Esophagus muscularis mucosa (tissue), 4 donors: ENCODE measurements around the gene SMPX. TPM values are rescaled to one million over a fixed set of nuclear protein-coding genes. Genes with fewer than 3 reads are reported as not detected.

Experiments
- DNase-seq: peaks from one replicate; pipeline ENCODE4 v3.0.0-alpha.2; 2017; ENCODE audit errors: extremely low spot score
- H3K27ac ChIP-seq, 4 donors: fragments of 200-600 bp; sonication (generic); replicated peaks in 1 of 4; 1 replicate in 3 of 4; 2 replicates in 1 of 4; pipeline ENCODE4 v1.5.1; 2016 to 2019; ENCODE audit warnings: mild to moderate bottlenecking in 1 of 4
- H3K27me3 ChIP-seq, 4 donors: fragments of 200-600 bp; sonication (generic); one replicate each; pipeline versions ENCODE4 v1.5.1 to v1.6.0; 2016 to 2019
- H3K36me3 ChIP-seq, 4 donors: fragments of 200-600 bp; sonication (generic); one replicate each; pipeline ENCODE4 v1.5.1; 2016 to 2019
- H3K4me1 ChIP-seq, 4 donors: fragments of 200-600 bp; sonication (generic); one replicate each; pipeline ENCODE4 v1.5.1; 2016 to 2019
- H3K4me3 ChIP-seq, 4 donors: fragments of 200-600 bp; sonication (generic); 1 replicate in 2 of 4; 2 replicates in 2 of 4; pipeline ENCODE4 v1.5.1; 2016 to 2019; ENCODE audit warnings: mild to moderate bottlenecking in 4 of 4, moderate library complexity in 1 of 4
- H3K9me3 ChIP-seq, 4 donors: fragments of 200-600 bp; sonication (generic); 1 replicate in 3 of 4; 2 replicates in 1 of 4; pipeline ENCODE4 v1.5.1; 2016 to 2019
- EP300 ChIP-seq: sonication (generic); formaldehyde crosslinking; IDR thresholded peaks from one replicate; pipeline ENCODE4 v1.6.1; 2017; ENCODE audit warnings: antibody characterized with exemption
- POLR2A ChIP-seq: fragments of 450-650 bp; IDR thresholded peaks from one replicate; pipeline ENCODE4 v1.6.1; 2017; ENCODE audit warnings: antibody characterized with exemption, moderate library complexity, mild to moderate bottlenecking, low read depth
- POLR2AphosphoS5 ChIP-seq, 2 donors: sonication (generic); formaldehyde crosslinking; IDR thresholded peaks; one replicate each; pipeline ENCODE4 v1.6.1; 2017; ENCODE audit warnings: antibody characterized with exemption in 2 of 2
- WGBS: methylation state at CpG from one replicate; pipeline ENCODE4 v1.1.5; 2018; 5-methylcytosine and 5-hydroxymethylcytosine counted together
- intact Hi-C: fragments of 100-400 bp; cut with DNase I; formaldehyde crosslinking; loops from one replicate; pipeline ENCODE4 v1.15.1; 2023
- total RNA-seq, 4 donors: library from RNA; depleted of rRNA; stranded (reverse); fragments of >200 nt; gene quantifications; one replicate each; pipeline versions ENCODE4 v1.1.0 to v1.2.1, GENCODE V29; 2016
- TF ChIP-seq, protein P1 (sequence below), 3 experiments: fragments of 200-600 bp in 2 of 3; fragments of 450-650 bp in 1 of 3; sonication (generic) in 2 of 3; IDR thresholded peaks; one replicate each; pipeline ENCODE4 v1.5.1; 2017 to 2019; ENCODE audit warnings: antibody characterized with exemption in 3 of 3, mild to moderate bottlenecking in 2 of 3, moderate library complexity in 1 of 3

SMPX gene
- total RNA-seq, 4 donors from 2014 or later: 24.4 to 42.8 (median 31.3) TPM

DNA sequence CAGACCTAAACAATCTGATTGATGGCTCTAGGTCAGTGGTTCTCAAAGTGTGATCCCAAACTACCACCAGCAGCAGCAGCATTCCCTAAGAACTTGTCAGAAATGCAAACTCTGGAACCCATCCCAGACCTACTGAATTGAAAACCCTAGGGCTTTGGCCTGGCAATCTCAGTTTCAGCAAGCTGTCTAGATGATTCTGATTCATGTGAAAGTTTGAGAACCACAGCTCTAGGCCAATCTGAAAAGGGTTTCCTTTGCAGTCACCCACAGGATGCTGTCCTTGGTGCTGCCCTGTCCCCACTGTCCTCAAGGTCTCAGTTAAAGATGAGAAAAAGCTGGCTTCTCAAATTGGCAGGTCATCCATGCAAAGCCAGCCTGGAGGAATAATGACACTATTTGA lies 34.8 kb downstream of the SMPX start:
- DNase-seq: no peak
- no peaks in the 10 kb centered on the region for H3K36me3 ChIP-seq
- no peaks in the 10 kb centered on the region for H3K9me3 ChIP-seq
- no peak overlapping the region for H3K4me3 ChIP-seq
- H3K27me3 ChIP-seq: no peaks in the 10 kb centered on the region
- TF ChIP-seq POLR2AphosphoS5 (IDR thresholded peaks at IDR 0.05) (no peak), POLR2A (no peak), EP300 (no peak)
- TF ChIP-seq, protein P1, sequence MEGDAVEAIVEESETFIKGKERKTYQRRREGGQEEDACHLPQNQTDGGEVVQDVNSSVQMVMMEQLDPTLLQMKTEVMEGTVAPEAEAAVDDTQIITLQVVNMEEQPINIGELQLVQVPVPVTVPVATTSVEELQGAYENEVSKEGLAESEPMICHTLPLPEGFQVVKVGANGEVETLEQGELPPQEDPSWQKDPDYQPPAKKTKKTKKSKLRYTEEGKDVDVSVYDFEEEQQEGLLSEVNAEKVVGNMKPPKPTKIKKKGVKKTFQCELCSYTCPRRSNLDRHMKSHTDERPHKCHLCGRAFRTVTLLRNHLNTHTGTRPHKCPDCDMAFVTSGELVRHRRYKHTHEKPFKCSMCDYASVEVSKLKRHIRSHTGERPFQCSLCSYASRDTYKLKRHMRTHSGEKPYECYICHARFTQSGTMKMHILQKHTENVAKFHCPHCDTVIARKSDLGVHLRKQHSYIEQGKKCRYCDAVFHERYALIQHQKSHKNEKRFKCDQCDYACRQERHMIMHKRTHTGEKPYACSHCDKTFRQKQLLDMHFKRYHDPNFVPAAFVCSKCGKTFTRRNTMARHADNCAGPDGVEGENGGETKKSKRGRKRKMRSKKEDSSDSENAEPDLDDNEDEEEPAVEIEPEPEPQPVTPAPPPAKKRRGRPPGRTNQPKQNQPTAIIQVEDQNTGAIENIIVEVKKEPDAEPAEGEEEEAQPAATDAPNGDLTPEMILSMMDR (IDR thresholded peaks at IDR 0.05): no peak
- peaks cover 0 to 6% (median 5%) of the 10 kb centered on the region in 4 donors for H3K4me1 ChIP-seq
- H3K27ac ChIP-seq: no peak overlapping the region
- intact Hi-C loops: no loop called here

DNA sequence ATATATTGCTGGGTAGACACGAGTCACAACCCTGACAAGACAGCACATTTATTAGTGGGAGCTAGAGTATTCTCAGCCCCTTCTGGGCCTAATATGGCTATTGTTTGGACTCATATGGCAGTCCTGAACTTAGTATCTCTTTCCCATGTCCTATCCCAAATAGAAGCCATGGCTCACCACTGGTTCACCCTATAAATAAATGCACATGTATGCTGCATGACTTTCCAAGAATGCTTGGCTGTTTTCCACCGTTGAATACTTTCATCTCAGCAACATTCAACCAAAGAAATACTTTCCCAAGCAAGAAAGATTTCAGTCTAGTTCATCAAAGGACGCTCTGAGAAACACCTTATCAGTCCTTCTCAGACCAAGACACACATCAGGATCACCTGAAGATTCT lies 36.7 kb downstream of the SMPX start:
- H3K27me3 ChIP-seq: no peaks in the 10 kb centered on the region
- no peak overlapping the region for H3K4me3 ChIP-seq
- intact Hi-C loops: no loop called here
- H3K4me1 ChIP-seq: peaks cover 0 to 6% (median 0%) of the 10 kb centered on the region in 4 donors
- H3K9me3 ChIP-seq: no peaks in the 10 kb centered on the region
- WGBS: 44% methylated on average over 3 of the region's 3 CpGs
- no peak overlapping the region for H3K27ac ChIP-seq
- H3K36me3 ChIP-seq: no peaks in the 10 kb centered on the region
- DNase-seq: no peak
- no peak for TF ChIP-seq POLR2A
- TF ChIP-seq, protein P1 (IDR thresholded peaks at IDR 0.05): no peak
- no peak for TF ChIP-seq EP300
- TF ChIP-seq POLR2AphosphoS5 (IDR thresholded peaks at IDR 0.05): no peak

DNA sequence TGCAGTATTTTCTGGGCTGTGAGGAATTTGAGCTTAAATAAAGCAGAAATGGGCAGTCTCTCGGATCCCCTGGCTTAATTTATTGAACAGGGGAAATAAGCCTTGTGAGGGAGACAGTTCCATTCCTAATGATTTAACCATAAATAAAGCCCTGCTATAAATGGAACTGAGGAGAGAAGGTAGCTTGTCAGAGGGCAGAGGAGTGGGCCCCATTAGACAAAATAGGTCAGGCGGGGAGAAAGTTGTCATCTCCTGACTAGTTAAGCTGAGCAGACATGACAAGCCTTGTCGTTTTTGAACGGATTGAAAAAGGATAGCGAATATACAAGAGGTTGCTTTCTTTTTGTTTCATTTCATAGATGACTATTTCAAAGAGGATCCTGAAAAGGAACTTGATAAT lies 39.3 kb downstream of the SMPX start:
- no peaks in the 10 kb centered on the region for H3K4me1 ChIP-seq
- intact Hi-C loops: no loop called here
- H3K9me3 ChIP-seq: no peaks in the 10 kb centered on the region
- H3K27ac ChIP-seq: no peak overlapping the region
- WGBS: 66% methylated on average over 5 of the region's 5 CpGs
- no peaks in the 10 kb centered on the region for H3K36me3 ChIP-seq
- no peaks in the 10 kb centered on the region for H3K27me3 ChIP-seq
- TF ChIP-seq POLR2AphosphoS5 (IDR thresholded peaks at IDR 0.05) (no peak), EP300 (no peak), POLR2A (no peak)
- TF ChIP-seq, protein P1 (IDR thresholded peaks at IDR 0.05): no peak
- DNase-seq: no peak
- H3K4me3 ChIP-seq: no peak overlapping the region

DNA sequence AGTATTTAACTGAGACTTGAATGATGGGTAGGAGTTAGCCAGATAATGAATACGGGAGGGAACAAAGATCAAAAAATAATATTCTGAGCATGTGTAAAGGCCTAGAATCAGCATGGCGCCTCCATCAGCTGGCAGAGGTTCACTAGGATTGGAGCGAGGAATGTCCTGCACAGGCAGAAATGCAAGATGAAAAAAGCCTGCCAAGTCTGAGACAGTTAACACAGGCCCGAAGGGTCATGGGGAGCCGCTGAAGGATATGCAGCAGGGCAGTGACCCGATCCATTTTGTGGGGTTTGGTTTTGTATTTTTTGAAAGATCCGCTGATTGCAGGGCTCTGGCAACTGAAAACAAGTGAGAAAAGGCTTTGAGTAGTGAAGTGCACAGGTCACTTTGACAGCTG lies 40.1 kb downstream of the SMPX start:
- 77% methylated on average over 7 of the region's 7 CpGs for WGBS
- no peaks in the 10 kb centered on the region for H3K36me3 ChIP-seq
- DNase-seq: no peak
- H3K27ac ChIP-seq: no peak overlapping the region
- no peaks in the 10 kb centered on the region for H3K9me3 ChIP-seq
- H3K4me1 ChIP-seq: no peaks in the 10 kb centered on the region
- no peaks in the 10 kb centered on the region for H3K27me3 ChIP-seq
- intact Hi-C loops: no loop called here
- TF ChIP-seq, protein P1 (IDR thresholded peaks at IDR 0.05): no peak
- TF ChIP-seq EP300: no peak
- TF ChIP-seq POLR2A: no peak
- TF ChIP-seq POLR2AphosphoS5 (IDR thresholded peaks at IDR 0.05): no peak
- no peak overlapping the region for H3K4me3 ChIP-seq

DNA sequence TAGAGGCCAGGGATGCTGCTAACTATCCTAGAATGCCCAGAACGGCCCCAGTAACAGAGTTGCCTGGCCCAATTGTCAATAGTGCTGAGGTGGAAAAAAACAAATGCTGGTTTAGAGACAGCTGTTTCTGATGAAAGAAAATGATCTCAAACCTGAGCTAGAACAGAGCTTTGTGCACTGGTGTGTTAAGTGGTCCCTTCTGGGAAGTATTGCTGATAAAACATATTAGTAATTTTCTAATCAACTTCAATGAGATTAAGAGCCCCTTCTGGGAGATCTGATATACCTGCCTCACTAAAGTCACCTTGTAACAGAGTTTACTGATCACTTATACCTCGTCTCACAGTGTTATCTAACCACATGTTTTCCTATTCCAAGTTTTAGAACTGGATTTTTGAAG lies 42.1 kb downstream of the SMPX start:
- intact Hi-C loops: no loop called here

More for the DNA sequence above, 42.1 kb downstream of the SMPX start:
- Histone ChIP-seq H3K9me3 (no peaks in the 10 kb centered on the region), H3K4me1 (peaks cover 0 to 4% (median 0%) of the 10 kb centered on the region in 4 donors), H3K27ac (no peak overlapping the region), H3K4me3 (no peak overlapping the region), H3K27me3 (no peaks in the 10 kb centered on the region), H3K36me3 (no peaks in the 10 kb centered on the region)
- TF ChIP-seq EP300 (no peak), POLR2AphosphoS5 (IDR thresholded peaks at IDR 0.05) (no peak), POLR2A (no peak)
- TF ChIP-seq, protein P1 (IDR thresholded peaks at IDR 0.05): no peak
- WGBS: 73% methylated on average over 2 of the region's 2 CpGs
- no peak for DNase-seq
